GM18507 (cell line): ENCODE data around the gene FBXW5.
A peak's percentile ranks its signal among the peaks of the same experiment; 100 is the strongest.

ENCODE experiments used
- DNase-seq: peaks from one replicate; pipeline ENCODE4 v3.0.0; 2011; ENCODE audit warnings: low read depth; ENCODE audit not compliant: insufficient read length; ENCODE audit errors: extremely low spot score
- FAIRE-seq: peaks from 2 replicates; lab custom pipeline; 2011; peaks lifted over from hg19 to GRCh38; lab: Jason Lieb, UNC

FBXW5 gene

DNA sequence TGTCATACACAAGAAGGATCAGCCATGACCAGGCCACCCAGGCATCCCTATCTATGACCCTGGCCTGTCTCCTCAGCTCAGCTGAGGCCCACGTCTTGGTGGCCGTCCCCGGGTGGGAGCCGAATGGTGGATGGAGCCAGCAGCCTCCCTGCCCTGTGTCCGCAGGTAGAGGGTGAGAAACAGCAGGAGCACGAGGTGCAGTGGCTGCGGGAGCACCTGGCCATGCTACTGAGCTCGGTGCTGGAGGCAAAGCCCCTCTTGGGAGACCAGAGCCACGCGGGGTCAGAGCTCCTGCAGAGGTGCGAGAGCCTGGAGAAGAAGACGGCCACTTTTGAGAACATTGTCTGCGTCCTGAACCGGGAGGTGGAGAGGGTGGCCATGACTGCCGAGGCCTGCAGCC, 24.5 kb downstream of the FBXW5 start:
- DNase-seq = no peak
- FAIRE-seq = no peak

DNA sequence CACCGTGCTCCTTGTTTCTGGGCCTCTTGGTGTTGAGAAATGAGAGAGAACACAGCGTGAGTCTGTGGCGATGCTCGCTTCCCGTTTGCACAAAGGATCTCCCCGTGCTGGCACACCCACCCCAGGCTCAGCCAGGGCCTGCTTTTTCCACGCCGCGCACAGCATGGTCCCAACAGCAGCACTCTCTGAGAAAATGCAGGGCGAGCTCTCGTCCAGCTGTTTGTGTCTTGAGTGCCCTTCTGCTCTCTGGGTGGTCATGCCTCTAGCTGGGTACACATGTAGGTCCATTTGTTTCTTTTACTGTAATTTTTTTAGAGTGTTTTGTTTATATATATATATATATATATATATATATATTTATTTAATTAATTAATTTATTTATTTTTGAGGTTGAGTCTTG, 26.6 kb downstream of the FBXW5 start:
- DNase-seq (no peak), FAIRE-seq (no peak)

DNA sequence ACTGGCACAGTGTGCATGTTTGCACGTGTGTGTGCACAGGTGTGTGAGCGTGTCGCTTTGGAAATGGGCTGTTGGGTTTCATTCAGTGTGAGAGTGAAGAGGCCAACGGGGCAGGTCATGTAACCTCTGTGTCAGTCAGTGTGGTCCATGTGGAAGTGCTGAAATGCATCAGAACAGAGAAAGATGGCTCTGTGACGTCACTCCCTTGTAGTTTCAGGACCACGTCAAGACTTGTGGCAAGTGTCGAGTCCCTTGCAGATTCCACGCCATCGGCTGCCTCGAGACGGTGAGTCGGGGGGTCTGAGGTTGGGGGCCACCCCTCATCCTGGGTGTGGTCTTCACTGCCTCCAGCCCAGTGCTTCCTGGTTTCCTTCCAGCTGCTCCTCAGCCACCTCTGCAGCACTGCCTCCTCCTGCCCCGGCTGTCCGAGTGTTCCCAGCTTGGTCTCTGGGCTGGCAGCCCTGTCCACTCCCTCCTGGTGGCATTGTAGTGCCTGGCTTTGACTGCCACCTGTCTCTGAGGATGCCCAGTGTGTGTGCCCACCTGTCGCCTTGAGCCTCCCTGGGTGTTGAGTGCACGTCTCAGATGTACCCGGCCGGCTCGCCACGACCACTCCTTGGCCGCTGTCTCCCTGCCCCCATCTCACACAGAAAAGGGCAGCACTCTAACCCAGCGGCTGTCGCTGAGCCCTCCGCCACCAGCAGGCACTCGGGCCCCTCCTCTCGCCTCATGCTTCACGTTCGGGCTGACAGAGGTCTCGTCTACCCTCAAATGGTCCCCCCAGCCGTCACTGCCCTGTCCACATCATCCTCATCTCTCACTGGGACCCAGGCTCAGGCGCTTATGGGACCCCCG, 28.0 kb downstream of the FBXW5 start:
- FAIRE-seq = no peak

DNA sequence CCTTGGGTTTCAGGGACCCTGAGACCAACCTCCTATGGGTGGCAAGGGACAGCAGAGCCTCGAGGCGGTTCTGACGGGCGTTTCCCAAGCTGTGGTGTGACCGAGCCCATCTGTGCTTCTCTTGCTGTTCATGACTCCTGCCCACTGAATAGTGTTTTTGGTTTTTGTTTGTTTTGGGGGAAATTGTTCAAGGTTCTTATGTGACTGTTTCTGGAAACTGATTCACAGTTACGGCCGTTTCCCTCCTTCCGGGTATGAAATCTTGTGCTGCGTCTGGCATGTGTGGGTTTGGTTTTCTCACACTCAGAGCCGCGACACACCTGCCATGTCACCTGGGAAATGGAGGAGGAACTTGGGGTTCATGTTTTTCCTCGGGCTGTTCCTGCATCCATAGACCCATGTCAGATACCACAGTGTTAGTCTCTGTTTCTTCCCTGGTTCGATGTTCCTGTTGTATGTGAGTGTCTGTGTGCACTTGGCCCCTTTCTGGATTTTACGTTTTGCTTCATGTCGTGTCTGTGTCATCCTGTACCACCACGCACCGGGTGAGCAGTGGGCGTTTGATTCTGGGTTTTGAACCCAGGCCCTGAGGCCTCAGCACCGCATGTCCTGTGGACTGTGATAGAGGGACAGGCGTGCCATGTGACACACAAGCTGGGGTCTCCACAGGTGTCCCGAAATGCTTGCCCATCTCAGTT, 28.8 kb downstream of the FBXW5 start:
- no peak for DNase-seq
- FAIRE-seq = no peak

More for the DNA sequence above, 28.0 kb downstream of the FBXW5 start:
- DNase-seq = no peak

DNA sequence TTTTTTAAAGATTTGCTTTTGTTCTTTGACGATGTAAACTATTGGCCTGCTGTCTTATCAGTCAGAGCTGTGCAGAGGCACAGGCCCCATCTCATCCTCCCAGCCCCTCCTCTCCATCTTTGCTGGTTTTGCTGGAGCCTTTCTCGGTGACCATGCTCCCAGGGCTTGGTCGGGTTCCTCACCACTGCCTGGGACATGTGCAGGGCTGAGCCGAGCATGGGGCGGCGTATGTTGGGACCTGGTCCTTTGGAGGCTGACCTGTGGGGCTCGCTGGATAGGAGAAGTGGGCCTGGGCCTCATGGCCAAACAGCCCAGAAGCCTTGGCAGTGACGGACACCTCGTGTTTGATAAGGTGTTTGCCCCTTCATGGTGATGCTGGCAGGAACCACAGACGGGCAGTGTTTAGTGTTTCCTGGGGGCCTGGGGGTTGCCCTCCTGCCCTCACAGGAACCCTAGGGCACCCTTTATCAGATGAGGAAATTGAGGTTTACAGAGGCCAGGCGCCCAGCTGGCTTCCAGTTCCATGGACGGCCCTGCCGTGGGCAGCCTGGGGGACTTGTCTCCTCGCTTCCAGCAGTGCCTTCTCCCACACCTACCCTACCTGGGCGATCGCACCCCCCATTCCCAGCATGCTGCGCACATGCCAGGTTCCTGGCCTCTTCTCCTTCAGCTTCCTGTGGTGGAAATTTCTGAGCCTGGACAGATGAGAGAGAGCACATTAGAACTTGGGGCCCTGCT, 30.7 kb downstream of the FBXW5 start:
- DNase-seq = no peak
- no peak for FAIRE-seq

DNA sequence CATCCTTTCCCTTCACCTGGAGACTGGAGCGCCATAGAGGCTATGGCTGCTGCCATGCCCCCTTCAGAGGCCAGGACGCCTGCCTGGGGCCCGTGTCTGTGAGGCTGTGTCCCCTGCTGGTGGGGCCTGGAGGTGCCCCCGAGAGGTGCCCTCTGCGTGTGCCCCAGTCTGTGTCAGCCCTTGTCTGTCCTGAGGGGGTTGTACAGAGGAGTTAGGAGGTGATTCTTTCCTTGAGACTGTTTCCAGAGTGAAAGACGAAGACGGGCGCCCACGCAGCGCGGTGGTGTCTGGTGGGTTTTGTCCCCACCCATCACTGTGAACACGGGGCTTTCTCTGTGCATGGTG, 33.7 kb downstream of the FBXW5 start:
- FAIRE-seq = no peak

DNA sequence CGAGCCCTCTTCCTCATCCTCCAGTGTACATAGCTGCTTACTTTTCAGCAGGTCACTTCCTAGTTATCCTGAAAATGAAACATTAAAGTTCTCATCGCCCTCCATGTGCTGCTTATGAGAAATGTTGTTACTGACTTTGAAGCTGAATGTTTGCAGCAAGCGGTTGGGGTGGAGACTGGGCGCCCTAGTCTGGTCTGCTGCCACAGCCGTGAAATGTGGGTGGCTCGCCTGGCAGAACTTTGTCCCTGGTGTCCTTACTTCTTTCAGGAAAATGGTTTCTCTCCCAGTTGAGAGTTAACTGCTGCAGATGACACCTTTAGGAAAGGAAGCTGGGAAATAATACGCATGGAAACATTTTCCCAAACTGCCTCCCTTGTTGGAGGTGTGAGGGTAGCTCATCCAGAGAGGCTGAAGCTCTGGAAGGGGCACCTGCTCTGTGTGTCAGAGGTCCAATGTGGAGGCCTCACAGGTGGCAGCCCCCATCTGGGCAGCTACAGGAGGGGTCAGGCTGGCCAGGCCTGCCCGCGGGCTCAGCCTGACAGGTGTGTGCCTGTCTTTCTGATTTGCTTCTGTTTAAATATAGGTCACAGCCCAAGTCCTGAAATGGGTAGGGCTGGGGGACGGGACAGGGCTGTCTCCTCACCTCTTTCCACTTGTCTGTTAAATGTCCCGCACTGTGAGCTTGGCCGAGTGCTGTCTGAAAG, 34.2 kb downstream of the FBXW5 start:
- FAIRE-seq = no peak
- DNase-seq = no peak

More for the DNA sequence above, 33.7 kb downstream of the FBXW5 start:
- DNase-seq = no peak

DNA sequence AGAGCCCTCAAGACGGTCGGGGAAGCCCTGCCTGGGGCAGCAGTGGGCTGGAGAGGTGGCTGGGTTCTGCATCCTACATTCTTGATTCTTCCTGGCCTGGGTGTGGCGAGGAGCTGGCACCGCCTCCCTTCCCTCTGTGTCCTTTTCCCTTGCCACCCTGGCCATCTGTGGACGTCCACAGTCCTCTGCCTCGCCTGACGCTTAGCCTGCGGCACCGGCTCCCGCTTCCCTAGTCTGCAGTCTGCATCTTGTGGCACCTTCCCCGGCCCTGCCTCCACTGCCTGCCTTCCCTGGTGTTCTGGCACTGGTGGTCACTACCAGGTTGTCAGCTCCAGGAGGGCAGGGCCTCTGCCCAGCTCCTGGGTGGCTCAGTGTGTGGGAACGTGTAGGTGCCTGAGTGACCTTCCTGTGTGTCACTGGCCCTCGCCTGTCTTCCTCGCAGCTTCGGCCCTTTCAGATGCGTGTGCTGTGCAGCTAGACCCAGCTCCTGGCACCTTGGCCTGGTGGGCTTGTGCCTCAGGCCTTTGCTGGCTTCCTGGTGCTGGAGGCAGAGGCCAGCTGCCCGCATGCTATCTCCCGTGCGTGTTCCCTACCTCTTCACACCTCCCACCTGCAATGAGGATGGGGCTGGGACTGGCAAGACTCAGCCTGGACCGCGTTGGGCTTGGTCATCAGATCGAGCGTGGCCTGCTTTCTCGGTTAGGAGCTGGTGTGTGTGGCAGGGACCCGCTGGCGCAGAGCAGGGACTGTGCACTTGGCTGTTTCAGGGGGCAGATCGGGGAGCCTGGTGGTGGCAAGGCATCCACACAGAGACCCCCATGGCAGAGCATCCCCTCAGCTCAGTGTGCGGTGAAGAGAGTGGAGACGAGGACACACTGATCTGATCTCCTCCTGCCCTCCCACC, 37.3 kb downstream of the FBXW5 start:
- FAIRE-seq = no peak

DNA sequence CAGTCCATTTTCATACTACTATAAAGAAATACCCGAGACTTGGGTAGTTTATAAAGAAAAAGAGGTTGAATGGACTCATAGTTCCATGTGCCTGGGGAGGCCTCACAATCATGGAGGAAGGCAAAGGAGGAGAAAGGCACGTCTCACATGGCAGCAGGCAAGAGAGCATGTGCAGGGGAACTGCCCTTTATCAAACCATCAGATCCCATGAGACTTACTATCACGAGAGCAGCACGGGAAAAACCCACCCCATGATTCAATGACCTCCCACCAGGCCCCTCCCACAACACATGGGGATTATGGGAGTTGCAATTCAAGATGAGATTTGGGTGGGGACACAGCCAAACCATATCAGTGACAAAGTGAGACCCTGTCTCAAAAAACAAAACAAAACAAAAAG, 38.3 kb downstream of the FBXW5 start:
- DNase-seq = no peak
- no peak for FAIRE-seq

More for the DNA sequence above, 37.3 kb downstream of the FBXW5 start:
- DNase-seq = no peak

DNA sequence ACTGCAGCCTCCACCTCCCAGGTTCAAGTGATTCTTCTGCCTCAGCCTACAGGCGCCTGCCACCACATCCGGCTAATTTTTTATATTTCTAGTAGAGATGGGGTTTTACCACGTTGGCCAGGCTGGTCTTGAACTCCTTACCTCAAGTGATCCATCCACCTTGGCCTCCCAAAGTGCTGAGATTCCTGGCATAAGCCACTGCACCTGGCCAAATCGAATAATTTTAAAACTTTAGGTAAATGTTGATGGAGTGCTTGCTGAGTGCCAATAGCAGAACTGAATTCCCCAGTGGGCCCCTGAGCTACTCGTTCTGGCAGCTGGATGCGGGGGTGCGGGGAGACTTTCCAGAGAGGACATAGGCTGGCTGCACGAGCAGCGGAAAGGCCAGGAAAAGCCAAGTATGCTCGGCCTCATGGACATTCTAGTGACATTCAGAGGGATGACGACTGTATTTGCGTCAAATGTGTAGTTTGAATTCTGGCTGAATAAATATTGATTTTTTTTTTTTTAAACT, 41.4 kb downstream of the FBXW5 start:
- DNase-seq (no peak), FAIRE-seq (no peak)

DNA sequence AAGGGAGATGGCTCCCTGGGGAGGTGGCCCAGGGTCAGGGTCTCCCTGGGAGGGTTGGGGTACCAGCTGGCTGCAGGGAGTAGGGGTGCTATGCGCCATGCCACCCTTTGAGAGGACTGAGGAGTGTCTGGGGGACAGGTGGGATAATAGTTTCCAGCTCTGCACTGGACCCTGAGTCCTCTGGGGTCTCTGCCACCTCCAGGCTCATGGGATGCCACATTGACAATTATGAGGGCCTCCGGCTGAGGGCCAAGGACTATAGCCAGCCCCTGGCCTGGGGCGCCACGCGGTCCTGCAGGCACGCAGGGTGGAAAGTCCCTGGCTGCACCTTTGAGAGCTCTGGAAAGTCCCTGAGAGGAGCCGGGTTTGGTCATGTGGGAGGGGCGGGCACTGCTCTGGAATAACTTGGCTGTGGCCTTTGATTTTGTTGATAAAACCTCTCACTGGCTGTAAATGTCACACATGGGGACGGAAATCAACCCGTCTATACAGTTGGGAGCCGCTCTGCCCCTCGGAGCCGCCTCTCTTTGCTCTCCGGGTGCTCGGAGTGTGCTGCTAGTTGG, 42.2 kb downstream of the FBXW5 start:
- DNase-seq (peak; percentile 71), FAIRE-seq (no peak)

DNA sequence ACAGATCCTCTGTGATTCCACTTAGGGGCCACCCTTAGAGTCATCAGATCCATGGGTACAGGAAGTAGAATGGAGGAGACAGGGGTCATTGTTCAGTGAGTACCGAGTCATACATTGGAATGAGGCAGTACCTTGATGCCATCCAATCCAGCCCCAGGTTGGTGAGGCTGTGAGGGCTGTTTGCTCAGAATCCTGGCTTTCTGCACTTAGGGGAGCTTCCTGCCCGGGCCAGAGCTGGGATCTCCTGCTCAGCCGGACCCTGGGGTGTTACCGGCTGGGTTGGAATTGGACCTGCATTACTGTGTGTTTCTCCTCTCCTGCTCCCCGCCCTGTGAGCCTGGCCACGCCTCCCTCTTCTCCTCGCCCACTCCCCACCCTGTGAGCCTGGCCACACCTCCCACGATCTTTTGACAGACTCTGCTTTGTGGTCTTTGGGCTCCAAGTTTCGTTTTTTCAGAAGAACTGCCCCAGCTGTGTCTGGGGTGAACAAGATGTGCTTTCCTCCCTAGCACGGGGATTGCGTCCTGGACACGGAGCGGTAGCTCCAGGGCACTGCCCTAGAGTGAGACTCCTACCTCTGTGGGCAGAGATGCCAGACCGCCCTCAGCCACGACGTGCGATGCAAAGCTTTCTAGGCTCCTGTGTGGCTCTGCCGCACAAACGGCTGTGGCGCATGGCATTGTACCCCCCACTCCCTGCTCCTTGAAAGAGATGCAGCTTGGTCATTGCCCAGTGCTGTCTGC, 42.9 kb downstream of the FBXW5 start:
- FAIRE-seq (peak; percentile 97), DNase-seq (peak; percentile 59)

DNA sequence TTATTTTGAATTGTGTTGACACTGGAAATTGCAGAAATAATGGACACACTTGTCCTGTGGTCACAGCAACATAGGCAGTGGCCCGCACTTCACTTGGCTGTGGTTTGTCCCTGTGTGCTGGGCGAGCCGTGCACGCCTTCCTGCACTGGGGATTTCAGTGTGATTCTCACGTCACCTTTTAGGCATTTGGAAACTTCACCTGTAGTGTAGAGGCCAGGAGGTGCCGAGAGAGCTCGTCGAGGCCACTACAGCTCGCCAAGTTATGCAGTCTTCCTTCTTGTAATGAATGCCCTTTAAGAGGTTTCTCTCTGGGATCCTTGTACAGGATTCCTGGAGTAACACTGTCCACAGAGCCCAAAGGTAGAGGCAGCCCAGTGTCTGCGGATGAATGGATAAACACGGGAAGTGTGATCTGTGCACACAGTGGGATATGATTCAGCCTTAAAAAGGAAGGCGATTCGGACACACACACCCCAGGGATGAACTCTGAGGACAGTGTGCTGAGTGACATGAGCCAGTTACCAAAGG, 43.5 kb downstream of the FBXW5 start:
- FAIRE-seq (peak; percentile 12), DNase-seq (no peak)

DNA sequence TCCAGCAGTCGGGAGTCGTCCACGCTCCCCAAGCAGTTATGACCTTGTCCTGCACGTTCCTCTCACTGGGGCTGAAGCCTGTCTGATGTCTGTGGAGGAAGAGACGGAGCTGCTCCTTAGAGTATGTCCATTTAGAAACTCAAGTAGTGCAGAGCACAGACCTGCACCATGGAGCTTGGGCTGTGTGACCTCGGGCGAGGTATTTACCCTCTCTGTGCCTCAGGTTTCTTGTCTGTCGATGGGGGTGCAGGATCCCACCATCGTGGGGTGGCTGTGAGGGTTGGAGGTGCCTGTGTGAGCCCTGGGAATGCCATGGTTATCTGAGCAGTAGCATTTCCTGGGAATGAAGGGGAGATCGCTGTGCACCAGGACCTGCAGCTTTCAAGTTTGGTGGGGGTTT, 44.0 kb downstream of the FBXW5 start:
- FAIRE-seq = no peak
- DNase-seq = no peak

DNA sequence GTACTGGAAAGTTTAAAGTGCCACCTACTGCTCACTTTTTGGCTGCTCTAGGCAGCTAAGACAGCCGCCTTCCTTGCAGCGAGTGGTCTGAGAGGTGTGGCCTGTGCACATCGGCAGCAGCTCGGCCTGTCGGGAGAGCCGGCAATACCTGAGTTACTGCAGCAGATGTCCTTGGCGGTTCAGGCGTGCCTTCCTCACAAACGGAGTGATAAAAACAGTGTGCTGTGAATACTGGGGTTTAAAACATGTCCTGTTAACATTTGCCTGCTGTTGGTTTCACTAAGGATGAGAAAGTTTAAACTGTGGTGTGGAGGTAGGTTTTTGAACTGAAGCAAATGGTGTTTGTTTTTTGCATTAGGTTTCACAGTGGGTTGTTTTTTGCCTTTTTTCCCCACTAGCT, 45.3 kb downstream of the FBXW5 start:
- FAIRE-seq (peak; percentile 74), DNase-seq (no peak)

DNA sequence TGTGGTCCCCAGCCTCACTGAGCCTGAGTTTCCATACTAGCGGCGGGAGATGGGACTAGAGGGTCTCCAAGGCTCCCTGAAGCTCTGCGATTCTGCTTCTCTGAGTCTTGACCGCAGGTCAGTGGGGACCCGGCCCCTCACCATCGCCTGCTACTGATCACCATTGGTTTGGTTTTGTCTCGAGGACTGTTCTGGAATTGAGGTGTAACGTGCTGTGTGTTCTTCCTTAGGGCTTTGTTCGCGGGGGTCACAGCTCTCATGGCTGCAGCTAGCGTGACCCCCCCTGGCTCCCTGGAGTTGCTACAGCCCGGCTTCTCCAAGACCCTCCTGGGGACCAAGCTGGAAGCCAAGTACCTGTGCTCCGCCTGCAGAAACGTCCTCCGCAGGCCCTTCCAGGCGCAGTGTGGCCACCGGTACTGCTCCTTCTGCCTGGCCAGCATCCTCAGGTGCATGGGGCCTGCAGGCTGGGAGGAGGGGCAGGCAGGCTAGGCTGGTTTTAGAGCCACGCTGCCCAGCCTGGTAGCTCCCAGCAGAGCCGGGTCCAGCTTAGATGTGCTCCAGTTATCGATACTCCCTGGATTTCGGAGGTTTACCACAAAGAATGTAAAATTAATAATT, 45.9 kb downstream of the FBXW5 start:
- DNase-seq = no peak
- no peak for FAIRE-seq

DNA sequence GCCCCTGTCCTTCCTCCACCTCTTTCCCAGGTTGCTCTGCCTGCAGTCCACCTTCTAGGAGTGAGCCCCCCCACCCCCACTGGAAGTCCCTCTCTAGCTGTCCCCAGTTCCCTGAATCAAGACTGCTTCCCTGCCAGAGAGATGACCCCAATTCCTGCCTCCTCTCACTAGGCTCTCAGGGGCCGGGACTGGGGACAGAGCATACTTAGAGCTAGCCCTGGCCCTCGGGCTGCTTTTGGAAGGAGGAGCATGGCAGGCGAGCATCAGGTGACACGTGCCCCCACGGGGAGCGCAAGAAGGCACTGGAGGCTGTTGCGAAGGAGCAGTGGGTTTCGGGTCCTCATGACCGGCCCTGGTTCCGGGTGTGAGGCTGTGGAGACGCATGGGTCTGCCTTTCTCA, 48.5 kb downstream of the FBXW5 start:
- DNase-seq (no peak), FAIRE-seq (no peak)
